KMS-11 (cell line): Measurements from ENCODE around the gene ADGRG4.

Source experiments
- H2AFZ ChIP-seq: fragments of 200-600 bp; sonication (generic); 2 replicates; pipeline ENCODE4 v1.6.1; 2016; ENCODE audit warnings: antibody characterized with exemption, mixed run types, low read depth
- H3K27ac ChIP-seq: fragments of 200-600 bp; sonication (generic); 2 replicates; pipeline ENCODE4 v1.6.1; 2016; ENCODE audit warnings: mild to moderate bottlenecking, mixed run types
- H3K27me3 ChIP-seq: fragments of 200-600 bp; sonication (generic); 2 replicates; pipeline ENCODE4 v1.6.1; 2017; ENCODE audit warnings: mild to moderate bottlenecking, low read depth, mixed run types, moderate library complexity; ENCODE audit not compliant: insufficient read depth
- H3K36me3 ChIP-seq: fragments of 200-600 bp; sonication (generic); 2 replicates; pipeline ENCODE4 v1.6.1; 2017; ENCODE audit warnings: mild to moderate bottlenecking, mixed run types; ENCODE audit not compliant: insufficient read depth
- H3K4me1 ChIP-seq: fragments of 200-600 bp; sonication (generic); 2 replicates; pipeline ENCODE4 v1.6.1; 2016; ENCODE audit warnings: mild to moderate bottlenecking, low read depth, mixed run types; ENCODE audit not compliant: poor library complexity, severe bottlenecking
- H3K4me2 ChIP-seq: fragments of 200-600 bp; sonication (generic); 2 replicates; pipeline ENCODE4 v1.7.0; 2016; ENCODE audit warnings: mild to moderate bottlenecking, mixed run types
- H3K4me3 ChIP-seq: fragments of 200-600 bp; sonication (generic); IDR thresholded peaks from 2 replicates; pipeline ENCODE4 v1.6.1; 2017; ENCODE audit warnings: low read depth, low read length, mixed read lengths; ENCODE audit not compliant: insufficient read depth
- H3K79me2 ChIP-seq: fragments of 200-600 bp; sonication (generic); 2 replicates; pipeline ENCODE4 v1.6.1; 2016; ENCODE audit warnings: low read depth, mixed run types; ENCODE audit not compliant: insufficient read depth
- H3K9ac ChIP-seq: fragments of 200-600 bp; sonication (generic); 2 replicates; pipeline ENCODE4 v1.6.1; 2016; ENCODE audit warnings: mild to moderate bottlenecking, mixed run types
- H4K20me1 ChIP-seq: fragments of 200-600 bp; sonication (generic); 2 replicates; pipeline ENCODE4 v1.6.1; 2016; ENCODE audit warnings: mild to moderate bottlenecking, mixed run types; ENCODE audit not compliant: insufficient read depth
- CTCF ChIP-seq: fragments of 200-600 bp; sonication (generic); conservative IDR thresholded peaks from 2 replicates; pipeline ENCODE4 v1.6.1; 2017; ENCODE audit warnings: low read depth, mild to moderate bottlenecking, antibody characterized with exemption, low read length, moderate library complexity, mixed read lengths

Gene ADGRG4

GRCh38 chrX:136291824-136292223 lies 8.9 kb upstream of the ADGRG4 start:
- Histone ChIP-seq H4K20me1 (no peaks in the 10 kb centered on the region), H3K4me1 (no peaks in the 10 kb centered on the region), H3K36me3 (no peaks in the 10 kb centered on the region), H3K27ac (no peak overlapping the region), H3K79me2 (no peaks in the 10 kb centered on the region), H3K4me2 (no peak overlapping the region), H3K9ac (no peak overlapping the region), H2AFZ (no peak overlapping the region), H3K27me3 (no peaks in the 10 kb centered on the region), H3K4me3 (no peak overlapping the region)
- no peak for TF ChIP-seq CTCF

GRCh38 chrX:136292656-136293055 lies 8.1 kb upstream of the ADGRG4 start:
- no peak overlapping the region for H3K27ac ChIP-seq
- no peaks in the 10 kb centered on the region for H3K36me3 ChIP-seq
- no peak overlapping the region for H3K4me2 ChIP-seq
- no peaks in the 10 kb centered on the region for H3K27me3 ChIP-seq
- no peak for TF ChIP-seq CTCF
- no peak overlapping the region for H2AFZ ChIP-seq
- no peaks in the 10 kb centered on the region for H3K4me1 ChIP-seq
- no peaks in the 10 kb centered on the region for H4K20me1 ChIP-seq
- no peak overlapping the region for H3K9ac ChIP-seq
- H3K79me2 ChIP-seq: no peaks in the 10 kb centered on the region
- no peak overlapping the region for H3K4me3 ChIP-seq

- Histone ChIP-seq H2AFZ (no peak overlapping the region), H3K27me3 (no peaks in the 10 kb centered on the region), H3K36me3 (no peaks in the 10 kb centered on the region), H3K79me2 (no peaks in the 10 kb centered on the region), H3K4me3 (no peak overlapping the region), H3K4me2 (no peak overlapping the region), H4K20me1 (no peaks in the 10 kb centered on the region), H3K4me1 (no peaks in the 10 kb centered on the region), H3K9ac (no peak overlapping the region), H3K27ac (no peak overlapping the region)
- no peak for TF ChIP-seq CTCF
Observed at GRCh38 chrX:136295380-136295779, 5.4 kb upstream of the ADGRG4 start.

- Histone ChIP-seq H3K4me2 (no peak overlapping the region), H3K9ac (no peak overlapping the region), H2AFZ (no peak overlapping the region), H3K4me3 (no peak overlapping the region), H3K27me3 (no peaks in the 10 kb centered on the region), H3K27ac (no peak overlapping the region), H4K20me1 (no peaks in the 10 kb centered on the region), H3K4me1 (no peaks in the 10 kb centered on the region), H3K79me2 (no peaks in the 10 kb centered on the region), H3K36me3 (no peaks in the 10 kb centered on the region)
- no peak for TF ChIP-seq CTCF
Observed at GRCh38 chrX:136303041-136303440, 2.3 kb downstream of the ADGRG4 start.

- no peak overlapping the region for H3K27ac ChIP-seq
- no peaks in the 10 kb centered on the region for H3K79me2 ChIP-seq
- no peaks in the 10 kb centered on the region for H4K20me1 ChIP-seq
- H3K36me3 ChIP-seq: no peaks in the 10 kb centered on the region
- H3K9ac ChIP-seq: no peak overlapping the region
- H2AFZ ChIP-seq: no peak overlapping the region
- peak; percentile 21; the same call in 1 of the 2 replicates for TF ChIP-seq CTCF
- no peaks in the 10 kb centered on the region for H3K4me1 ChIP-seq
- H3K4me2 ChIP-seq: no peak overlapping the region
- no peak overlapping the region for H3K4me3 ChIP-seq
- H3K27me3 ChIP-seq: no peaks in the 10 kb centered on the region
Observed at GRCh38 chrX:136304493-136304892, 3.7 kb downstream of the ADGRG4 start.
